ENCODE data around the gene TYMP.
A peak's percentile ranks its signal among the peaks of the same experiment; 100 is the strongest.

TYMP gene

DNA sequence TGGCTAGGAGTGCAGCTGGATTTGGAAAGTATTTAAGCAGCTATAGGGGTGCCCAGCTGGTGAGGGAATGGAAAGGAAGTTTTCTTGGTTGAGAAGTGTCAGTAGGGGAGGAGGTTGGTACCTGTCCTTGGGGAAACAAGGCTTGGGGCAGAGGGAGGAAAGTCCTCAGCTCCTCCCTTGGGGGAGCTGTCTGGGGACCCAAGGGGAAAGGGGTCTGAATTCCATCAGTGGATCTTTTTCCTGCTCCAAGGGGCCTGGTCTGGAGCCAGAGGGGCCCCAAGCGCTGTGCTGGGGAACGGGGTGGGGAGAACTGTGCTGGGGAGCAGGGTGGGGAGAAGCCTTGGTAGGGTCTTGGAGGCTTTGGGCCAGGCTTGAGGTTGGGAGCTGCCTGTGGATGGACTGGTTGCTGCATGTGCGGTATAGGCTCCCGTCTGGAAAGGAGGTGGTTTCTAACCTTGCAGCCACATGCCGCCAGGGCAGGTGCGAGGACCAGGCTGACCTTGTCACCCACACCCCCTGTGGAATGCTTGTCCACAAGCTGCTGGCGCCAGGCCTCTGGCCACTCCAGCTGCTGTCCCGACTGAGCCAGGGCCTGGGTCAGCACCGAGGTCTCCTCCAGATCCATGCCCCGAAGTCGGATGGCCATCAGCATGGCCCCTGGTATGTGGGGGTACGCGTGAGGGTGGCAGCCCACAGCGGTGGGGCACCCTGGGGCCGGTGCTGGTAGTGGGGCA, 963 bp downstream of the TYMP start:
- TF ChIP-seq, protein P1, sequence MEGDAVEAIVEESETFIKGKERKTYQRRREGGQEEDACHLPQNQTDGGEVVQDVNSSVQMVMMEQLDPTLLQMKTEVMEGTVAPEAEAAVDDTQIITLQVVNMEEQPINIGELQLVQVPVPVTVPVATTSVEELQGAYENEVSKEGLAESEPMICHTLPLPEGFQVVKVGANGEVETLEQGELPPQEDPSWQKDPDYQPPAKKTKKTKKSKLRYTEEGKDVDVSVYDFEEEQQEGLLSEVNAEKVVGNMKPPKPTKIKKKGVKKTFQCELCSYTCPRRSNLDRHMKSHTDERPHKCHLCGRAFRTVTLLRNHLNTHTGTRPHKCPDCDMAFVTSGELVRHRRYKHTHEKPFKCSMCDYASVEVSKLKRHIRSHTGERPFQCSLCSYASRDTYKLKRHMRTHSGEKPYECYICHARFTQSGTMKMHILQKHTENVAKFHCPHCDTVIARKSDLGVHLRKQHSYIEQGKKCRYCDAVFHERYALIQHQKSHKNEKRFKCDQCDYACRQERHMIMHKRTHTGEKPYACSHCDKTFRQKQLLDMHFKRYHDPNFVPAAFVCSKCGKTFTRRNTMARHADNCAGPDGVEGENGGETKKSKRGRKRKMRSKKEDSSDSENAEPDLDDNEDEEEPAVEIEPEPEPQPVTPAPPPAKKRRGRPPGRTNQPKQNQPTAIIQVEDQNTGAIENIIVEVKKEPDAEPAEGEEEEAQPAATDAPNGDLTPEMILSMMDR (IDR thresholded peaks at IDR 0.05; ENCODE audit: low read depth, low read length) = no peak
- H3K36me3 ChIP-seq = peaks cover 9% of the 10 kb centered on the region
- H3K4me3 ChIP-seq (ENCODE audit: low read depth, low read length) = no peak overlapping the region
- H3K27ac ChIP-seq = no peak overlapping the region
- DNase-seq = no peak
- no peaks in the 10 kb centered on the region for H3K27me3 ChIP-seq (ENCODE audit: insufficient read depth, low read depth, severe bottlenecking)
- H3K9me3 ChIP-seq (ENCODE audit: severe bottlenecking) = peaks cover 11% of the 10 kb centered on the region

DNA sequence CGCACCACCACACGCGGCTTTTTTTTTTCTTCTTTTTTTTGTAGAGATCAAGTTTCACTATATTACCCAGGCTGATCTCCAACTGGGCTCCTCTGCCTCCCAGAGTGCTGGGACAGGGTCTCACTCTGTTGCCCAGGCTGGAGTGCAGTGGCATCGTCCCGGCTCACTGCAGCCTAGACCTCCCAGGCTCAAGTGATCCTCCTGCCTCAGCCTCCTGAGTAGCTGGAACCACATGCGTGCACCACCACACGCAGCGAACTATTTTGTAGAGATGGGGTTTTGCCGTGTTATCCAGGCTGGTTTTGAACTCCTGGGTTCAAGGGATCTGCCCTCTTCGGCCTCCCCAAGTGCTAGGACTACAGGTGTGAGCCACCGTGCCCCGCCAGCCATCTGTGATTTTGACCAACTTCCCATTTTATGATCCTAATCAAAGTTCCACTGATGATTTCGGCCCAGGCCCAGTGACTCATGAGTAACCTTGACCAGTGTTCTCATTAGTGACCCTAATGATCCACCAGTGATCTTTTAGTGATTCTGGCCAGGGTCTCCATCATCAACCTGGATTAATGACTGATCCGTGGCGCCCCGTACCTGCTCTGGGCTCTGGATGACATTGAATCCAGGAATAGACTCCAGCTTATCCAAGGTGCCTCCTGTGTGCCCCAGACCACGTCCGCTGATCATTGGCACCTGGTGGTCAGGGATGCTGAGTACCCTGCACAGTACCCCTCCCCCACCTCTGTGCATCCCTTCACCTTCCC, 1.7 kb downstream of the TYMP start:
- Histone ChIP-seq H3K27me3 (ENCODE audit: insufficient read depth, low read depth, severe bottlenecking) (no peaks in the 10 kb centered on the region), H3K27ac (no peak overlapping the region), H3K36me3 (peaks cover 16% of the 10 kb centered on the region), H3K4me3 (ENCODE audit: low read depth, low read length) (no peak overlapping the region), H3K9me3 (ENCODE audit: severe bottlenecking) (peaks cover 11% of the 10 kb centered on the region)
- no peak for DNase-seq
- TF ChIP-seq, protein P1 (IDR thresholded peaks at IDR 0.05; ENCODE audit: low read depth, low read length) = no peak

DNA sequence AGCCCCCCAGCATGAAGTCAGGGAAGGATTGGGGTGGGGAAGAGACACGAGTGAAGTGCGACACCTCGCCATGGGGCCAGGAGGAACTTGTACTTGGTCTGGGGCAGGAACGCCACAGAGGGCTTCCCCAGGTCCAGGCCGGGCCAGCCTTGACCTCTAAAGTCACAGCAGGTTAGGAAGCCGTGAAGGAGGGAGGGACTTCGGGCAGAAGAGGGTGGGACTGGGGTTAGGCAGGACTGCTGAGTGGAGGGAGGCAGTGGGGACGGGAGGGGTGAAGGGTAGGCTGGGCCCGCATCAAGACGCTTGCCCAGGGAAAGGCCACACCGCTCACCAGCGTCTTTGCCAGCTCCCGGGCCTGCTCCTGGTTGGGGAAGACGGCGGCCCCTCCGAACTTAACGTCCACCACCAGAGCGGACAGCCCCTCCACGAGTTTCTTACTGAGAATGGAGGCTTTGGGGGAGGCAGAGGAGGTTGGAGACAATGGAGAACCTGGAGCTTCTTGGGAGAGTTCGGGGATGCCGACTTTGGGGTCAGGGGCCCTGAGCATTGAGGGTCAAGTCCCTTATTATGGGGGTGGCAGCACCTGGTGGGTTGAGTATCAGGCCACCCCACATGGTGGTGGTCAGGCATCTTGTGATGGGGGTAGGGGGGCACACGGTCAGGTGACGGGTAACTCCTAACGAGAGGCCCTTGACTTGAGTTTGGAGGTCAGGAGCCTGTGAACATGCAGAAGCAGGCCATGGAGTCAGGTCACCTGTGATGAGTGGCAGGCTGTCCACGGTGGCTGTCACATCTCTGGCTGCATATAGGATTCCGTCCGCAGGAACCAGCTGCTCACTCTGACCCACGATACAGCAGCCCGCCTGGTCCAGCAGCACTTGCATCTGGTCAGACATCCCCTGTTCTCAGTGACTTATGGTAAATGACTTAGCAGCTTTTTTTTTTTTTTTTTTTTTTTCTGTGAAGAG, 2.7 kb downstream of the TYMP start:
- peak overlapping the region; percentile 92 for H3K27ac ChIP-seq
- TF ChIP-seq, protein P1 (IDR thresholded peaks at IDR 0.05; ENCODE audit: low read depth, low read length) = no peak
- H3K27me3 ChIP-seq (ENCODE audit: insufficient read depth, low read depth, severe bottlenecking) = no peaks in the 10 kb centered on the region
- peak; percentile 84 for DNase-seq
- peak overlapping the region; percentile 85 for H3K4me3 ChIP-seq (ENCODE audit: low read depth, low read length)
- peaks cover 26% of the 10 kb centered on the region for H3K36me3 ChIP-seq
- H3K9me3 ChIP-seq (ENCODE audit: severe bottlenecking) = peaks cover 11% of the 10 kb centered on the region

DNA sequence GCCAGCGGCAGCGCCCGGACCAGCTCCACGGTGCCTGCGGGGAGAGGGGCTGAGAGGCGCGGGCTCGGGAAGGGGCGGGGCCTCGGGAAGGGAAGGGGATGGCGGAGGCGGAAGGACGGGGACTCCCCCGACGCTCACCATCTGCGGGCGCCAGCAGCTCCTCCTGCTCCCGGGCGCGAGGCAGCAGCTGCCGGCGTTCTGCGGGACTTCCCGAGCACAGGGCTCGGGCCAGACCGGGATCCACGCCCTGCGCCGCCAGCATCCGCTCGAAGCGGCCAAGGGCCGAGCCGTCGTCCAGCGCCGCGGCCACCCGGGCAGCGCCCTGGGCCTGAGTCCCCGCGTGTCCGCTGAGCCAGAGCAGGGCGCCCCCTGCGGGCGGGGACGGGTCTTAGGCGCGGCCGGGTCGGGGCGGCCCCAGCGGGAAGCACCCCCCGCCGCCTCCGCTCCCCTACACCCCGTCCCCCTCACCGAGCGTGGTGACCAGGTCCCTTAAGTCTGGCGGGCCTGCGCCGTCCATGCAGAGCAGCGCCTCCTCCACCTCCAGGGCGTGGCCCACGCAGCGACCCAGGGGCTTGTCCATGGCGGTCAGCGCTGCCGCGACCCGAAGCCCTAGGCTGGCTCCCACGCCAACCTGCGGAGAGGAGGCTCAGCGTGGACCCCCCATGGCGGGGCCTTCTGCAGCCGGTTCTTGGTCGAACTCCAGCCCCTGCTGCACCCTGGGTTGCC, 3.5 kb downstream of the TYMP start:
- Histone ChIP-seq H3K4me3 (ENCODE audit: low read depth, low read length) (peak overlapping the region; percentile 85), H3K9me3 (ENCODE audit: severe bottlenecking) (peaks cover 10% of the 10 kb centered on the region), H3K27ac (peak overlapping the region; percentile 92), H3K27me3 (ENCODE audit: insufficient read depth, low read depth, severe bottlenecking) (no peaks in the 10 kb centered on the region), H3K36me3 (peaks cover 35% of the 10 kb centered on the region)
- DNase-seq = peak; percentile 87
- TF ChIP-seq, protein P1 (IDR thresholded peaks at IDR 0.05; ENCODE audit: low read depth, low read length) = peak; percentile 73

DNA sequence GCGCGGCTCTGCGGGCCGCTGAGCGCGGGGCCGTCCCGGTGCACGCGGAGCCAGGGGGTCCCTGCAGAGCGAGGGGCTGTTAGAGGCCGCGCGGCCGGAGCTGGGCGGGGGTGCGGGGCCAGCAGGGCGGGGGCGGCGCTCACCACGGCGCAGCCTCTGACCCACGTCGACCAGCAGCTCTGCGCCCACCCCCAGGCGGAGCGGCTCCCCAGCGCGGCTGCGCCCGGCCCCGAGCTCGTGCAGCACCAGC, 4.0 kb downstream of the TYMP start:
- peaks cover 39% of the 10 kb centered on the region for H3K36me3 ChIP-seq
- no peak for DNase-seq

More for the DNA sequence above, 4.0 kb downstream of the TYMP start:
- H3K9me3 ChIP-seq (ENCODE audit: severe bottlenecking) = peaks cover 5% of the 10 kb centered on the region
- TF ChIP-seq, protein P1 (IDR thresholded peaks at IDR 0.05; ENCODE audit: low read depth, low read length) = no peak
- H3K4me3 ChIP-seq (ENCODE audit: low read depth, low read length) = peak overlapping the region; percentile 85
- H3K27me3 ChIP-seq (ENCODE audit: insufficient read depth, low read depth, severe bottlenecking) = no peaks in the 10 kb centered on the region
- H3K27ac ChIP-seq = peak overlapping the region; percentile 92
